Measurements from ENCODE around the gene IFTAP.

GRCh38 chr11:36608491-36609199, 14.3 kb downstream of the IFTAP start:
- TF ChIP-seq IKZF1 (conservative IDR thresholded peaks at IDR 0.05) (no peak), ZSCAN29 (IDR thresholded peaks at IDR 0.05) (no peak), POLR2A (IDR thresholded peaks at IDR 0.05; ENCODE audit: low read depth, low read length) (no peak), CEBPB (IDR thresholded peaks at IDR 0.05; ENCODE audit: borderline replicate concordance in 1 of 2, low read depth in 2 of 2, low read length in 2 of 2) (no peak), MXI1 (IDR thresholded peaks at IDR 0.05; ENCODE audit: low read depth, low read length) (no peak), NFIC (IDR thresholded peaks at IDR 0.05; ENCODE audit: low read depth, low read length) (no peak), SIN3A (IDR thresholded peaks at IDR 0.05; ENCODE audit: low read depth, low read length) (no peak), MYB (IDR thresholded peaks at IDR 0.05; ENCODE audit: borderline replicate concordance, low read depth, low read length) (no peak), EZH2 (IDR thresholded peaks at IDR 0.05; ENCODE audit: borderline replicate concordance, control insufficient read depth, low read depth, low read length) (no peak), TAF1 (IDR thresholded peaks at IDR 0.05; ENCODE audit: borderline replicate concordance, low read depth, low read length) (no peak), MYC (IDR thresholded peaks at IDR 0.05; ENCODE audit: insufficient read depth, insufficient read length, insufficient replicate concordance, low read length, severe bottlenecking) (no peak)
- TF ChIP-seq, protein P1, sequence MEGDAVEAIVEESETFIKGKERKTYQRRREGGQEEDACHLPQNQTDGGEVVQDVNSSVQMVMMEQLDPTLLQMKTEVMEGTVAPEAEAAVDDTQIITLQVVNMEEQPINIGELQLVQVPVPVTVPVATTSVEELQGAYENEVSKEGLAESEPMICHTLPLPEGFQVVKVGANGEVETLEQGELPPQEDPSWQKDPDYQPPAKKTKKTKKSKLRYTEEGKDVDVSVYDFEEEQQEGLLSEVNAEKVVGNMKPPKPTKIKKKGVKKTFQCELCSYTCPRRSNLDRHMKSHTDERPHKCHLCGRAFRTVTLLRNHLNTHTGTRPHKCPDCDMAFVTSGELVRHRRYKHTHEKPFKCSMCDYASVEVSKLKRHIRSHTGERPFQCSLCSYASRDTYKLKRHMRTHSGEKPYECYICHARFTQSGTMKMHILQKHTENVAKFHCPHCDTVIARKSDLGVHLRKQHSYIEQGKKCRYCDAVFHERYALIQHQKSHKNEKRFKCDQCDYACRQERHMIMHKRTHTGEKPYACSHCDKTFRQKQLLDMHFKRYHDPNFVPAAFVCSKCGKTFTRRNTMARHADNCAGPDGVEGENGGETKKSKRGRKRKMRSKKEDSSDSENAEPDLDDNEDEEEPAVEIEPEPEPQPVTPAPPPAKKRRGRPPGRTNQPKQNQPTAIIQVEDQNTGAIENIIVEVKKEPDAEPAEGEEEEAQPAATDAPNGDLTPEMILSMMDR (IDR thresholded peaks at IDR 0.05 in 2 of 3, conservative IDR thresholded peaks at IDR 0.05 in 1 of 3; ENCODE audit: control insufficient read depth in 2 of 3, extremely low read depth in 1 of 3, insufficient read depth in 1 of 3, low read depth in 3 of 3, low read length in 3 of 3): no peak
